ENCODE results near the gene TMEM134. TPM values are rescaled to one million over a fixed set of nuclear protein-coding genes. Genes with fewer than 3 reads are reported as not detected.
A peak's percentile ranks its signal among the peaks of the same experiment; 100 is the strongest.

The TMEM134 gene
- total and polyA plus RNA-seq, 10 of the 15 experiments (the other 5 are each of a cell fraction or from before 2014, with no cell fraction given): 1.6 to 93.8 (median 27.8) TPM

DNA sequence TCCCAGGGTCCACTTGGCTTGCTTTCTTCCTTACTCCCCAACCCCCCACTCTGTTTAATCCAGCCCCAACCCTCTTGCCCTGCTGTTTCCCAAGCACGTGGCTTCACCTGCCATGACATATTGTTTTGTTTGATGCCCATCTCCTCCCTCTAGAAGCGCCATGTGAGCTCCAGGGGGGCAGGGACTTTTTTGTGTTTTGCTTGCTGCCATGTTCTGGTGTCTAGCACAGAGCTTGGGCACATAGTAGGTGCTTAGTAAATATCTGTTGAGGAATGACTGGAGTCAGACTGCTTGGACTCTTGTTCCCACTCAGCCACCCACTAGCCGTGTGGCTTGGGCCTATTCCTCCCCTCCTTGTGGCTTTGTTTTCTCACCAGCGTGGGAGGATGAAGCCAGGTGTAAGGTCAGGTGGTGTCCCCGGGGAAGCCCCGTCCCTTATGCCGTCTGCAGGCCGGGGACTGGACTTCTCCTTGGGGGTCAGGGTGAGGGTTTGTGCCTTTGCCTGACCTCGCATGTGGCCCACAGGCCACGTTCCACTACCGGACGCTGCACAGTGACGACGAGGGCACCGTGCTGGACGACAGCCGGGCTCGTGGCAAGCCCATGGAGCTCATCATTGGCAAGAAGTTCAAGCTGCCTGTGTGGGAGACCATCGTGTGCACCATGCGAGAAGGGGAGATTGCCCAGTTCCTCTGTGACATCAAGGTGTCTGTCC lies 17.6 kb upstream of the TMEM134 start:
- BruUV-seq (replicated peaks): no TSS peak
- Histone ChIP-seq H3K4me3 (0 out of 2 replicates have a peak overlapping the region, but pooled peaks have one; percentile 1), H3K36me3 (ENCODE audit: control insufficient read depth in 2 of 2, insufficient read depth in 2 of 2, low read length in 1 of 2) (peaks cover 4 to 21% of the 10 kb centered on the region in 2 experiments; a peak in 3 of 4 replicates), H2AFZ (ENCODE audit: control insufficient read depth, low read depth, low read length) (no peak overlapping the region; the same call in 1 of the 2 replicates), H3K27ac (ENCODE audit: control insufficient read depth, insufficient read depth) (peak overlapping the region; percentile 70), H4K20me1 (ENCODE audit: control insufficient read depth, insufficient read depth) (no peaks in the 10 kb centered on the region), H3K79me2 (ENCODE audit: control insufficient read depth, insufficient read depth, low read length) (peaks cover 33% of the 10 kb centered on the region), H3K9me3 (replicated peaks; ENCODE audit: control insufficient read depth, insufficient read depth, low read length) (no peaks in the 10 kb centered on the region), H3K4me1 (ENCODE audit: control insufficient read depth, insufficient read depth, low read length) (peaks cover 44% of the 10 kb centered on the region), H3K9ac (ENCODE audit: control insufficient read depth, insufficient read depth, low read length) (peak overlapping the region; percentile 25), H3K4me2 (ENCODE audit: control insufficient read depth, insufficient read depth) (peak overlapping the region; percentile 80), H3K27me3 (replicated peaks in 1 of 2; ENCODE audit: control insufficient read depth in 2 of 2, insufficient read depth in 2 of 2, low read length in 1 of 2) (no peaks in the 10 kb centered on the region)
- ChIA-PET RAD21 (ENCODE audit: unreplicated experiment) (interaction anchor here (0.6 to 6.9 kb wide), 17 partner anchors 16 to 142 kb away, joined by 3 to 95 read pairs (median 4); partner anchors contain the start of genes PITPNM1, POLD4, PPP1CA and PTPRCAP), SMC1A (ENCODE audit: uncharacterized antibody, unreplicated experiment) (interaction anchor here (0.8 to 6.2 kb wide), 10 partner anchors 18 to 169 kb away, joined by 3 to 43 read pairs (median 6); partner anchors contain the start of genes PITPNM1, PTPRCAP, RAD9A and TMEM134), CTCF (interaction anchor here (1.3 to 6.7 kb wide), 5 partner anchors 18 to 135 kb away, joined by 5 to 37 read pairs (median 9); partner anchors contain the start of genes PITPNM1, PPP1CA, PTPRCAP and TBC1D10C), POLR2A (interaction anchor here (0.6 to 6.8 kb wide), 17 partner anchors 10 to 142 kb away, joined by 3 to 112 read pairs (median 6); partner anchors contain the start of genes CLCF1, PITPNM1, POLD4 and PPP1CA)
- FAIRE-seq: peak; percentile 66
- ATAC-seq: peak; percentile 49
- peak; percentile 87 for DNase-seq (ENCODE audit: low read depth, low spot score)
- intact Hi-C loops (cut with micrococcal nuclease; ENCODE audit: unreplicated experiment) (loop anchor here (2.0 to 10.0 kb wide), 3 partner anchors 20 to 222 kb away; partner anchors contain the start of genes GRK2 and POLD4), in situ Hi-C loops (cut with MboI) (no loop called here)
- 5% methylated on average over 20 of the region's 20 CpGs for WGBS (ENCODE audit: insufficient coverage, insufficient replicate concordance, low lambda C conversion rate, missing lambda C conversion rate)
- TF ChIP-seq RCOR1 (conservative IDR thresholded peaks at IDR 0.05; ENCODE audit: low read depth, low read length) (peak; percentile 86; the same call in 1 of the 2 replicates), ZZZ3 (IDR thresholded peaks at IDR 0.05; ENCODE audit: control insufficient read depth, insufficient read length, low read depth) (no peak), MEF2A (IDR thresholded peaks at IDR 0.05; ENCODE audit: insufficient read depth, low read depth, low read length) (peak; percentile 59; the same call in 1 of the 2 replicates), TCF3 (IDR thresholded peaks at IDR 0.05; ENCODE audit: borderline replicate concordance, insufficient read depth, low read depth, low read length) (peak; percentile 97), BCL11A (IDR thresholded peaks at IDR 0.05; ENCODE audit: low read depth, low read length) (peak; percentile 93), RAD51 (IDR thresholded peaks at IDR 0.05) (peak; percentile 82), HDAC2 (IDR thresholded peaks at IDR 0.05) (no peak), SIN3A (IDR thresholded peaks at IDR 0.05; ENCODE audit: low read depth, low read length) (0 out of 2 replicates have a peak, but pooled peaks have one; percentile 8), ESRRA (IDR thresholded peaks at IDR 0.05; ENCODE audit: low read length) (no peak), SIX5 (IDR thresholded peaks at IDR 0.05; ENCODE audit: low read depth, low read length, severe bottlenecking) (no peak), CHD4 (IDR thresholded peaks at IDR 0.05) (no peak), SMARCA5 (IDR thresholded peaks at IDR 0.05) (peak; percentile 4; the same call in 1 of the 2 replicates), RELA (IDR thresholded peaks at IDR 0.05; ENCODE audit: borderline replicate concordance, partially characterized antibody) (peak; percentile 89), ATF3 (IDR thresholded peaks at IDR 0.05; ENCODE audit: borderline replicate concordance, extremely low read depth, low read depth, low read length) (no peak), ZNF207 (IDR thresholded peaks at IDR 0.05; ENCODE audit: borderline replicate concordance) (no peak), HSF1 (IDR thresholded peaks at IDR 0.05; ENCODE audit: low read depth, low read length) (no peak), POLR2A (IDR thresholded peaks at IDR 0.05; ENCODE audit: low read depth, low read length) (peak; percentile 58), NFIC (IDR thresholded peaks at IDR 0.05; ENCODE audit: low read depth, low read length) (no peak), ZBED1 (IDR thresholded peaks at IDR 0.05; ENCODE audit: borderline replicate concordance) (no peak; the same call in none of the 2 replicates)
- TF ChIP-seq, protein P1, sequence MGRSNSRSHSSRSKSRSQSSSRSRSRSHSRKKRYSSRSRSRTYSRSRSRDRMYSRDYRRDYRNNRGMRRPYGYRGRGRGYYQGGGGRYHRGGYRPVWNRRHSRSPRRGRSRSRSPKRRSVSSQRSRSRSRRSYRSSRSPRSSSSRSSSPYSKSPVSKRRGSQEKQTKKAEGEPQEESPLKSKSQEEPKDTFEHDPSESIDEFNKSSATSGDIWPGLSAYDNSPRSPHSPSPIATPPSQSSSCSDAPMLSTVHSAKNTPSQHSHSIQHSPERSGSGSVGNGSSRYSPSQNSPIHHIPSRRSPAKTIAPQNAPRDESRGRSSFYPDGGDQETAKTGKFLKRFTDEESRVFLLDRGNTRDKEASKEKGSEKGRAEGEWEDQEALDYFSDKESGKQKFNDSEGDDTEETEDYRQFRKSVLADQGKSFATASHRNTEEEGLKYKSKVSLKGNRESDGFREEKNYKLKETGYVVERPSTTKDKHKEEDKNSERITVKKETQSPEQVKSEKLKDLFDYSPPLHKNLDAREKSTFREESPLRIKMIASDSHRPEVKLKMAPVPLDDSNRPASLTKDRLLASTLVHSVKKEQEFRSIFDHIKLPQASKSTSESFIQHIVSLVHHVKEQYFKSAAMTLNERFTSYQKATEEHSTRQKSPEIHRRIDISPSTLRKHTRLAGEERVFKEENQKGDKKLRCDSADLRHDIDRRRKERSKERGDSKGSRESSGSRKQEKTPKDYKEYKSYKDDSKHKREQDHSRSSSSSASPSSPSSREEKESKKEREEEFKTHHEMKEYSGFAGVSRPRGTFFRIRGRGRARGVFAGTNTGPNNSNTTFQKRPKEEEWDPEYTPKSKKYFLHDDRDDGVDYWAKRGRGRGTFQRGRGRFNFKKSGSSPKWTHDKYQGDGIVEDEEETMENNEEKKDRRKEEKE (IDR thresholded peaks at IDR 0.05): no peak

Measured in GM12878 (cell line).